NCI-H2227 (cell line): ENCODE data around the gene ZBTB49.
"Not testable (repeated sequence)": the region's sequence is repeated elsewhere in the genome, so short reads cannot be mapped to it uniquely, and the experiment has no call there.

Experiments used
- DNase-seq: peaks from one replicate; lab custom pipeline; 2025; ENCODE audit not compliant: unreplicated experiment; lab: John Stamatoyannopoulos, UW

ZBTB49 gene

GRCh38 chr4:4289941-4290850 lies at the start of gene ZBTB49, which contains the start of gene LYAR:
Gene ZBTB49, plus strand, starts transcription at chr4:4290251. Its CDS starts 9,695 bp downstream, at chr4:4299946.
Gene LYAR, minus strand, starts transcription at chr4:4290154. Its CDS starts 6,412 bp downstream, at chr4:4283742.
- DNase-seq: peak; percentile 93

GRCh38 chr4:4245172-4245571 lies 44.9 kb upstream of the ZBTB49 start:
- DNase-seq: no peak

- no peak for DNase-seq
Observed at GRCh38 chr4:4247696-4248028, 42.4 kb upstream of the ZBTB49 start.

- peak; percentile 91 for DNase-seq
Observed at GRCh38 chr4:4248029-4248884, 41.8 kb upstream of the ZBTB49 start, which contains the start of gene TMEM128. Gene TMEM128, minus strand, starts transcription at chr4:4248223. Its CDS starts 21 bp downstream, at chr4:4248202.

GRCh38 chr4:4248885-4249203 lies 41.2 kb upstream of the ZBTB49 start:
- peak; percentile 11 for DNase-seq

GRCh38 chr4:4249342-4249741 lies 40.7 kb upstream of the ZBTB49 start:
- DNase-seq: not testable (repeated sequence)

- no peak for DNase-seq
Observed at GRCh38 chr4:4249866-4250265, 40.2 kb upstream of the ZBTB49 start.

GRCh38 chr4:4254199-4254598 lies 35.9 kb upstream of the ZBTB49 start:
- DNase-seq: no peak

GRCh38 chr4:4254666-4255065 lies 35.4 kb upstream of the ZBTB49 start:
- no peak for DNase-seq

GRCh38 chr4:4256799-4257198 lies 33.3 kb upstream of the ZBTB49 start:
- no peak for DNase-seq

- not testable (repeated sequence) for DNase-seq
Observed at GRCh38 chr4:4257705-4258104, 32.3 kb upstream of the ZBTB49 start.

GRCh38 chr4:4259484-4260100 lies 30.5 kb upstream of the ZBTB49 start:
- DNase-seq: no peak

GRCh38 chr4:4260185-4260751 lies 29.8 kb upstream of the ZBTB49 start:
- peak; percentile 43 for DNase-seq

- DNase-seq: no peak
Observed at GRCh38 chr4:4267981-4268380, 22.1 kb upstream of the ZBTB49 start.

- DNase-seq: no peak
Observed at GRCh38 chr4:4268776-4269175, 21.3 kb upstream of the ZBTB49 start.

- DNase-seq: no peak
Observed at GRCh38 chr4:4269331-4269731, 20.7 kb upstream of the ZBTB49 start.

GRCh38 chr4:4269856-4270255 lies 20.2 kb upstream of the ZBTB49 start:
- DNase-seq: no peak

- no peak for DNase-seq
Observed at GRCh38 chr4:4270529-4270928, 19.5 kb upstream of the ZBTB49 start.

- DNase-seq: no peak
Observed at GRCh38 chr4:4271912-4272311, 18.1 kb upstream of the ZBTB49 start.

GRCh38 chr4:4274226-4274625 lies 15.8 kb upstream of the ZBTB49 start:
- no peak for DNase-seq

GRCh38 chr4:4277531-4277930 lies 12.5 kb upstream of the ZBTB49 start:
- no peak for DNase-seq
